ENCODE results near the gene CMIP.

Gene CMIP

DNA sequence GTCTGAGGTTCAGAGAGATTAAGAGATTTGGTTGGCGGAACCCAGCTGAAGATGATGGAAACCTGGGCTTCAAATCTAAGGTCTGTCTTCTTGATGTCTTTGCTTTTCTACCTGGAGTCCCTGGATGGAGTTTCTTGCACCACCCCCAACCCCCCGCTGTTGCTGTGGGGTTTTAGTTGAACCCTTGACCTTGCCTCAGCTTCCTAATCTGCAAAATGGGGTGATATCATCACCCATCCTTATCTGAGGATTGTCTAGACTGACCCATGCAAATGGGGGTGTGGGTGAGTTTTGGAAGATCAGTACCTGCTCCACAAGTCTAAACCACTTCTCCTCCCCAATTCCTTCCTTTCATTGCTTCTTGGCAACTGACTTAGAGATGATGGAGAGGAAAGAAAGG is 9.0 kb upstream of the CMIP start:
- TF ChIP-seq GATA2 (IDR thresholded peaks at IDR 0.05; ENCODE audit: low read depth, low read length), result no peak
- TF ChIP-seq GATA3 (IDR thresholded peaks at IDR 0.05; ENCODE audit: low read depth, low read length), result no peak

DNA sequence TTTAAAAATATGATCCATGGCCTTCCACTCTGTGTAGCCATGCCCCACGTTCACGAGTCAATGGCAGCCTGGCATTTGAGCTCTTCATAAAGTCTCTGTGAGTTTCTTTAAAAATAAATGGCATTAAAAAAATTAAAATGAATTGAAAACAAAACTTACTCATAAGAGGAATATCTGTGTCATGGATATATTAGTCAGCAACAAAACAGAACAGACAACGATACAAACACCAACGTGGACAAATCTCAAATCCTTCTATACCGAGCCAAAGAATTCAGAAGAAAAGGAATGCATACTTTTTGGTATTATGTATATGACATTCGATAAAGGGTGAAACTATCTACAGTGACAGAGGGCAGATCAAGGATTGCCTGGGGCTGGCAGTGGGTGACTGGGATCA is 8.2 kb upstream of the CMIP start:
- no peak for TF ChIP-seq GATA2 (IDR thresholded peaks at IDR 0.05; ENCODE audit: low read depth, low read length)
- no peak for TF ChIP-seq GATA3 (IDR thresholded peaks at IDR 0.05; ENCODE audit: low read depth, low read length)

DNA sequence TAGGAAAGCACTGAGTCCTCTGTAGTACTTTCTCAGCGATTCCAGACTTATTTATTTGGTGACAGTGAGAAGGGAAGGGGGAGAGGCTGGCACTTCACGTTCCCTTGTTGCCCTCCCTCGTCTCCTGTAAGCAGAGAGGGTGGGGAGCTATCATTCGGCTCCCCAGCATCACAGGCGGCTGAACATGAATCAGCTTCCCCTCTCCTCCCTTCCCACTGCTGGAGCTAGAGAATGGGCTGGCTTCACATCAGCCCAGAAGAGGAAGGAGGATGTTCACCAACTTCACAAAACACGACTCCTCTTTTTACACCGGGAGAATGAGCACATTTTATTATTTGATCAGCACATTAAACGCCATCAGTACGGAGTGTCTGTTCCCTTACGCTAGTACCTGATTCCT is 6.7 kb upstream of the CMIP start:
- TF ChIP-seq GATA2 (IDR thresholded peaks at IDR 0.05; ENCODE audit: low read depth, low read length), result no peak
- TF ChIP-seq GATA3 (IDR thresholded peaks at IDR 0.05; ENCODE audit: low read depth, low read length), result no peak

DNA sequence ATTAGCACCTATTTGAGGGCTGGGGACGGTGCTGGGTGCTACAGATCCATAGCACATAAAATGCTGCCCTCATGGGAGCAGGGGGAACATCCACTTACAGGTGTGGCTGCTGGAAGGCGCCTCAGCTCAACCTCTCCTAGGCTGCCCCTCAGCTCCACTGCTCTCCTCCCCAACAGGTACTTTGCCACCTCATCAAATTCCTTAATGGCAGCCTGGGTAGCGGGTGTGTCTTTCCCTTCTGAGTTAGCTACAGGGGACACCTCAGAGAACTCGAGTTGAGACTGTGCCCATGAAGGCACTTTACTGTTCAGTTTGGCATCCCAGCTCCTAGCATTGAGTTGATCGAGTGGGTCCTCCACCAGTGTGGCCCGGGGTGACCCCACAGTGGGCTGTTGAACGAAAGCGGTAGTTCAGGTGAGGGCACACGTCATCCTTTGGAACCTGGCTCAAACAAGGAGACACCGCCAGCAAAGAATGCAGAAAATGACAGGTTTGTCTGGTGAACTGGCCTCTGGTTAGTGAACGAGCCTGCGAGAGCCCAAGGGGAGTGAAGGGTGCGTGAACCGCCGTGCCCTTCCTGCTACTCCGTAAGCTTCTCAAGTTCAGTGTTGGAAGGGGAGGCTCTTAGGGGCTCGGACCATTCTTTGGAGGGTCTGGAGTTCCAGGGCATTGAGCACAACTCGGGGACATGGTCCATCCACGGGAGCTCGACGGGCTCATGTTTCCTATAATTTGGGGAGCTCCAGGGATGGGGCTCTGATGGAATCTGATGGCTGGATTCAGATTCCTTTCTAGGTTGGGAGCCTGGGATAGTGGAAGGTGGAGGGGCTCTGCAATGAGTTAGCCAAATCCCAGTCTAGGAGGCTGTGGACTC is 3.5 kb upstream of the CMIP start:
- no peak for TF ChIP-seq GATA2 (IDR thresholded peaks at IDR 0.05; ENCODE audit: low read depth, low read length)
- no peak for TF ChIP-seq GATA3 (IDR thresholded peaks at IDR 0.05; ENCODE audit: low read depth, low read length)

DNA sequence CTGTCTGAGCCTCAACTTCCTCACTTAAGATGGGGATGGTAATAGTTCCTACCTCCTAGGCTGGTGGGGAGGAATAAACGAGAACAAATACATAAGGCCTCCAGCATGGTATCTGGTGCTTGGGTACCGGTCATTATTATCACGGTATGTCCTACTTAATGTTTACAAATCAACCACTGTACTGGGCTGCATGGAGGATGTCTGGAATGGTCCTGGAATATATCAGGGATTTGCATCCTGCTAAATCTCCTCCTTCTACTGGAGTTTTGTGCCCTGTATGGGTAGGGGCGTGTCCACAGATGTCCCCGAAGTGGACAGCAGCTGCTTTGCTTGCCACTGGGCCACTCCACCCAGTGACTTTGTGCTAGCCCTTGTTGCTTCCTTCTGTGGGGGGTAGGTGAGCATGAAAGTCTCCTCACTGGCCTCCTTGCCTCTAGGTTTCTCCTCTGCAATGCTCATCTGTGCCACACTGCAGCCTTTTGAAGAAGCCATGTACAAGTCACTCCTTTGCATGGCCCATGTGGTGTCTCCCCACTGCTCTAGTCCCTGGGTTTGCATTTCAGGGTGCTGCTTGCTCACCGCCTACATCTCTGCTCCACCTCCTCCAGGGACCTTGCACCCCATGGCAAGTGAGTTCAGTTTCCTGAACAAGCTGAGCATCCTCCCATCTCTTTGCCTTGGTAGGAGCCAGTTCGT is 2.2 kb upstream of the CMIP start:
- TF ChIP-seq GATA3 (IDR thresholded peaks at IDR 0.05; ENCODE audit: low read depth, low read length) (no peak), GATA2 (IDR thresholded peaks at IDR 0.05; ENCODE audit: low read depth, low read length) (no peak)

- TF ChIP-seq GATA3 (IDR thresholded peaks at IDR 0.05; ENCODE audit: low read depth, low read length), result no peak
- no peak for TF ChIP-seq GATA2 (IDR thresholded peaks at IDR 0.05; ENCODE audit: low read depth, low read length)
Observed at GRCh38 chr16:81442916-81443687, 1.5 kb upstream of the CMIP start.

DNA sequence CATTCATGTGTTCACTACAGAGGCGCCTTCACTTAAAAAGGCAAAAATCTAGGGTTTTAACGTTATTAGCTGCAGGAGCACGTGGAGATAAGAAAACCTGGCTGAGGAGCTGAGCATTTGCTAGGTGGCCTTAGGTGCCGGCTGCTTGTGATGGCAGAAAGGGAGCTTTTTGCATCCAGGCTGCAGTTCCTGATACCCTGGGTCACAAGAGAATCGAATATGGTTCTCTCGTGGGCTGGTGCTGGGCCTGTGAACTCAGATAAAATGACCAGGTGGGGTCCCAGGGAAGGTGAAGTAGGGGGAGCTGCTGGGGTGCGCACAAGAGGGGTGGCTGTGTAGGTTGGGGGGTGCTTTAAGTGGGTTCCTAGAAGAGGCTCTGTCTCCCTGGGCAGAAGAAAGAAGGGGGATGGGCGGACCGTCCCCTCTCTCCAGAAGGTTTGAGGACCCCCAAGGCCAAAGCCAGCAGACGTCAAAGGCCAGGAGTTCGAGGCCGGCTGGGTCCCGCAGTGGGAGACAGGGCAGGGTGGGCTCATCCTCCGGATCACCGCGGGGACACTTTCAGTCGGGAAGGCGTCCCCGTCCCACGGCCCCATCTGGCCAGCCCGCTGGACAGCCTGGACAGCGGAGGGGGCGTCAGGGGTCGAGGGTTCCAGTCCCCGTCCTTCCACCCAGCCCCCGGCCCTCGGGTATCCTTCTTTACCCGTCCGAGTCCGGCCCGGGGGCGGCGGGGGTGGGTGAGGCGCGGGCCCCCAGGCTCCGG is 740 bp upstream of the CMIP start:
- no peak for TF ChIP-seq GATA3 (IDR thresholded peaks at IDR 0.05; ENCODE audit: low read depth, low read length)

- no peak for TF ChIP-seq GATA2 (IDR thresholded peaks at IDR 0.05; ENCODE audit: low read depth, low read length)
- no peak for TF ChIP-seq GATA3 (IDR thresholded peaks at IDR 0.05; ENCODE audit: low read depth, low read length)
Observed at GRCh38 chr16:81445143-81445961, 744 bp downstream of the CMIP start.

DNA sequence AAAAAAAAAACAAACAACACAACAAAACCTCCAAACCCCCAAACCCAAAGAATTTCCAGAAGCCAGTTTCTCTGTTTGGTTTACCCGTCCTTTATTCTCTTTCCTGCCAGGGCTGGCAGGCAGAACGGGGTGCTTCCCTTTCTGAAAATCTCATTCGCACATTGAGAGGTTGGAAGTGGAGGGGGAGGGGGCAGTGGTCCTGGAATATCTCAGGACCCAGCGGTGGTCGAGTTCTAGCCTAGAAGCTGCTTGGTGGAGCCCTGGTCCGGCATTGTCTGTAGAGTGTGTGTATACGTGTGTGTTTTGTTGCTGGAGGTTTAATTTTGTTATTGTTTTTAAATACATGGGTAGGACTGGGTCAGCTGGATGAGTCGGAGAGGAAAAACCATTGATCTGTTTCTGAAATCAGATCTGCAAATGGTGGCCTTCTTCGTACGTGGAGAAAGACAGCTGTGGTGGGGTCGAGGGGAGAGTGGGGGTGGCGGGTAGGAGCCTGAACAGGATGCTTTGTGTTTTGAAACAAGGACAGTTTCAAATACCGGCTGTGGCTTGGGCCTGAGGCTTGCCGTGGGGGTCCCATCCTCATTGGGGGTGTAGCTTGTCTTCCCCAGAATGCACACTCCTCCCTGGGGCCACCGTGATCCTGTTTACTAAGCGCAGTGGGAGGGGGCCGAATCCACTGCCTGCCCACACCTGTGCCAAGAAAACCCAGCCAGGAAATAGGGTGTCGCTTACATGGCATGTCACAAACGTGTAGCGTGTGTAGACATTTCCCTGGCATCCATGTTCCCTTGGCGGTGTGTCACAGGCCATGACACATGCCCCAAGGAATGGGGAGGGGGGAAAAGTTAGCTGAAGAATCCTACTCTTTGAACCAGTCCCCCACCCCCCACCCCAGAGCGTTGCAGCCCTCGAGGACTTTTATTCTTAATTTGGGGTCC is 1.6 kb downstream of the CMIP start:
- no peak for TF ChIP-seq GATA2 (IDR thresholded peaks at IDR 0.05; ENCODE audit: low read depth, low read length)
- TF ChIP-seq GATA3 (IDR thresholded peaks at IDR 0.05; ENCODE audit: low read depth, low read length), result no peak

DNA sequence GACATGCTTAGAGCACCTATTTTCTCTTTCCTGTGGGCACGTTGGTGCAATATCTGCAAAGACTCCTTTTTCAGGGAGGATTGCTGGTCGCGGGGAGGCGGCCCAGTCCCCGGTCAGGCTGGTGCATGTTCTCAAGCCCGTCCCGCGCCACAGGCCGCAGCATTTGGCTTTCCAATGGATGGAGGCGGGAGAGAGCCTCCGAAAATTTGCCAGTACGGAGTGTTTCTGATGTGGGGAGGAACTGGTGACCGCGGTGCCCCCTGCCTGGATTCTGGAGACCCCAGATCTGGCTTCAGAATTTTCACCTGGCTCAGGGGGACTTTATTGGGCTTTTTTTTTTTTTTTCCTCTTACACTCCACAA is 2.3 kb downstream of the CMIP start:
- no peak for TF ChIP-seq GATA3 (IDR thresholded peaks at IDR 0.05; ENCODE audit: low read depth, low read length)
- TF ChIP-seq GATA2 (IDR thresholded peaks at IDR 0.05; ENCODE audit: low read depth, low read length), result no peak

- no peak for TF ChIP-seq GATA3 (IDR thresholded peaks at IDR 0.05; ENCODE audit: low read depth, low read length)
- no peak for TF ChIP-seq GATA2 (IDR thresholded peaks at IDR 0.05; ENCODE audit: low read depth, low read length)
Observed at GRCh38 chr16:81447383-81448101, 2.9 kb downstream of the CMIP start.

Data from SH-SY5Y (cell line).